HEK293 (cell line): ENCODE data around the gene CABP1.

ENCODE experiments used
- CTCF ChIA-PET: fragments of 350-600 bp; formaldehyde crosslinking; extraction: SDS; loops from one replicate; lab custom pipeline; 2021; ENCODE audit warnings: antibody characterized with exemption; lab: Yijun Ruan, JAX
- POLR2A ChIA-PET: fragments of 300-600 bp; formaldehyde crosslinking; extraction: SDS; loops from one replicate; lab custom pipeline; 2020; ENCODE audit warnings: antibody characterized with exemption, inconsistent platforms; lab: Yijun Ruan, JAX
- H3K27ac ChIP-seq: fragments of 200-500 bp; sonication (Bioruptor generic); 2 replicates; pipeline ENCODE4 v1.5.1; 2014; ENCODE audit warnings: low read depth, low read length, control low read depth, inconsistent platforms; ENCODE audit errors: extremely low read depth
- H3K36me3 ChIP-seq, 2 experiments: fragments of 200-500 bp in 1 of 2; sonication (Bioruptor generic) in 1 of 2; 1 replicate in 1 of 2; 2 replicates in 1 of 2; pipeline ENCODE4 v1.5.1; 2014 to 2017; ENCODE audit warnings: inconsistent platforms in 2 of 2, low read length in 2 of 2; ENCODE audit not compliant: control insufficient read depth in 2 of 2, insufficient read depth in 1 of 2
- H3K4me1 ChIP-seq: fragments of 200-500 bp; sonication (Bioruptor generic); 2 replicates; pipeline ENCODE4 v1.5.1; 2014; ENCODE audit warnings: mild to moderate bottlenecking, low read length, inconsistent platforms; ENCODE audit not compliant: control insufficient read depth, insufficient read depth
- H3K4me3 ChIP-seq: 2 replicates; pipeline ENCODE4 v1.5.1; 2011; ENCODE audit warnings: low read depth, mild to moderate bottlenecking, control low read depth, low read length, moderate library complexity
- H3K9me3 ChIP-seq: fragments of 200-500 bp; sonication (Bioruptor generic); 2 replicates; pipeline ENCODE4 v1.5.1; 2014; ENCODE audit warnings: low read depth, low read length, inconsistent platforms; ENCODE audit not compliant: control insufficient read depth, insufficient read depth
- GLI4 ChIP-seq: fragments of 450-650 bp; formaldehyde crosslinking; IDR thresholded peaks from 2 replicates; pipeline ENCODE4 v1.5.1; 2016; ENCODE audit warnings: missing biosample characterization, missing genetic modification characterization
- PRDM1 ChIP-seq: fragments of 450-650 bp; formaldehyde crosslinking; IDR thresholded peaks from 2 replicates; pipeline ENCODE4; 2016; ENCODE audit warnings: missing biosample characterization, missing genetic modification characterization
- TRIM28 ChIP-seq: IDR thresholded peaks from 2 replicates; pipeline ENCODE4 v1.6.1; 2011; ENCODE audit warnings: low read length, control low read depth, borderline replicate concordance
- WT1 ChIP-seq: fragments of 450-650 bp; formaldehyde crosslinking; IDR thresholded peaks from 2 replicates; pipeline ENCODE4 v1.5.1; 2016; ENCODE audit warnings: missing biosample characterization, missing genetic modification characterization
- ZBTB17 ChIP-seq: fragments of 450-650 bp; formaldehyde crosslinking; IDR thresholded peaks from 2 replicates; pipeline ENCODE4 v1.5.1; 2016; ENCODE audit warnings: missing biosample characterization, missing genetic modification characterization
- ZBTB21 ChIP-seq: fragments of 450-650 bp; formaldehyde crosslinking; IDR thresholded peaks from 2 replicates; pipeline ENCODE4 v1.5.1; 2017; ENCODE audit warnings: missing biosample characterization, missing genetic modification characterization
- ZBTB7A ChIP-seq: fragments of 450-650 bp; formaldehyde crosslinking; IDR thresholded peaks from 2 replicates; pipeline ENCODE4 v1.5.1; 2016; ENCODE audit warnings: low read depth, missing biosample characterization, missing genetic modification characterization
- ZFP37 ChIP-seq: fragments of 450-650 bp; formaldehyde crosslinking; IDR thresholded peaks from 2 replicates; pipeline ENCODE4 v1.5.1; 2016; ENCODE audit warnings: missing biosample characterization, missing genetic modification characterization
- ZNF121 ChIP-seq: fragments of 450-650 bp; formaldehyde crosslinking; IDR thresholded peaks from 2 replicates; pipeline ENCODE4 v1.5.1; 2016; ENCODE audit warnings: missing biosample characterization, missing genetic modification characterization
- ZNF184 ChIP-seq: fragments of 450-650 bp; IDR thresholded peaks from 2 replicates; pipeline ENCODE4 v1.5.1; 2018; ENCODE audit warnings: missing biosample characterization, mild to moderate bottlenecking, missing genetic modification characterization
- ZNF530 ChIP-seq: fragments of 450-650 bp; formaldehyde crosslinking; IDR thresholded peaks from 2 replicates; pipeline ENCODE4 v1.5.1; 2016; ENCODE audit warnings: low read depth, missing biosample characterization, missing genetic modification characterization
- TF ChIP-seq, protein P1 (sequence below): fragments of 450-650 bp; formaldehyde crosslinking; IDR thresholded peaks from 2 replicates; pipeline ENCODE4 v1.5.1; 2016; ENCODE audit warnings: missing biosample characterization, missing genetic modification characterization, borderline replicate concordance
- TF ChIP-seq, protein P2 (sequence below): fragments of 450-650 bp; formaldehyde crosslinking; IDR thresholded peaks from 2 replicates; pipeline ENCODE4 v1.5.1; 2017; ENCODE audit warnings: missing biosample characterization, missing genetic modification characterization
- TF ChIP-seq, protein P3 (sequence below): fragments of 450-650 bp; formaldehyde crosslinking; IDR thresholded peaks from 2 replicates; pipeline ENCODE4 v1.5.1; 2017; ENCODE audit warnings: missing biosample characterization, missing genetic modification characterization

The CABP1 gene

DNA sequence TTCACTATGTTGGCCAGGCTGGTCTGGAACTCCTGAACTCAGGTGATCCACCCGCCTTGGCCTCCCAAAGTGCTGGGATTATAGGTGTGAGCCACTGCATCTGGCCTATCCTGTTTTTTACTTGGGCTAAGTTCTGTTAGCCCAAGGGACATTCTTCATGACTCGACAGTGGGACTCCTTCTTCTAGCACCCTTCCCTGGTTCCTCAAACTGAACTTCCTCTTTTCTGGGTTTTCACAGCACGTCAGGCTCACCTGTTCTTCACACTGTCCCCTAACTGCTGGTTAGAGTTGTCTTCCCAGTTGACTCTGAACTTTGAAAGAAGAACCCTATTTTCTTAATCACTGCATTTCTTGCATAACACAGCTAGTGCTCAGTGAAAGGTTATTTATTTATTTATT, 22.5 kb downstream of the CABP1 start:
- Histone ChIP-seq H3K27ac (no peak overlapping the region), H3K4me1 (no peaks in the 10 kb centered on the region), H3K9me3 (no peaks in the 10 kb centered on the region), H3K36me3 (no peaks in the 10 kb centered on the region), H3K4me3 (no peak overlapping the region)
- POLR2A ChIA-PET: interaction anchor here (0.7 kb wide), 1 partner anchor 16 kb away, joined by 3 read pairs; no protein-coding TSS in a partner anchor
- TF ChIP-seq GLI4 (tag by site-specific recombination) (no peak), ZNF121 (tag by site-specific recombination) (no peak), ZFP37 (no peak), ZBTB17 (tag by site-specific recombination) (no peak), ZNF184 (no peak), ZNF530 (tag by site-specific recombination) (no peak), PRDM1 (tag by site-specific recombination) (no peak), ZBTB7A (tag by site-specific recombination) (no peak), ZBTB21 (tag by site-specific recombination) (no peak), WT1 (tag by site-specific recombination) (no peak), TRIM28 (no peak)
- TF ChIP-seq, protein P1, sequence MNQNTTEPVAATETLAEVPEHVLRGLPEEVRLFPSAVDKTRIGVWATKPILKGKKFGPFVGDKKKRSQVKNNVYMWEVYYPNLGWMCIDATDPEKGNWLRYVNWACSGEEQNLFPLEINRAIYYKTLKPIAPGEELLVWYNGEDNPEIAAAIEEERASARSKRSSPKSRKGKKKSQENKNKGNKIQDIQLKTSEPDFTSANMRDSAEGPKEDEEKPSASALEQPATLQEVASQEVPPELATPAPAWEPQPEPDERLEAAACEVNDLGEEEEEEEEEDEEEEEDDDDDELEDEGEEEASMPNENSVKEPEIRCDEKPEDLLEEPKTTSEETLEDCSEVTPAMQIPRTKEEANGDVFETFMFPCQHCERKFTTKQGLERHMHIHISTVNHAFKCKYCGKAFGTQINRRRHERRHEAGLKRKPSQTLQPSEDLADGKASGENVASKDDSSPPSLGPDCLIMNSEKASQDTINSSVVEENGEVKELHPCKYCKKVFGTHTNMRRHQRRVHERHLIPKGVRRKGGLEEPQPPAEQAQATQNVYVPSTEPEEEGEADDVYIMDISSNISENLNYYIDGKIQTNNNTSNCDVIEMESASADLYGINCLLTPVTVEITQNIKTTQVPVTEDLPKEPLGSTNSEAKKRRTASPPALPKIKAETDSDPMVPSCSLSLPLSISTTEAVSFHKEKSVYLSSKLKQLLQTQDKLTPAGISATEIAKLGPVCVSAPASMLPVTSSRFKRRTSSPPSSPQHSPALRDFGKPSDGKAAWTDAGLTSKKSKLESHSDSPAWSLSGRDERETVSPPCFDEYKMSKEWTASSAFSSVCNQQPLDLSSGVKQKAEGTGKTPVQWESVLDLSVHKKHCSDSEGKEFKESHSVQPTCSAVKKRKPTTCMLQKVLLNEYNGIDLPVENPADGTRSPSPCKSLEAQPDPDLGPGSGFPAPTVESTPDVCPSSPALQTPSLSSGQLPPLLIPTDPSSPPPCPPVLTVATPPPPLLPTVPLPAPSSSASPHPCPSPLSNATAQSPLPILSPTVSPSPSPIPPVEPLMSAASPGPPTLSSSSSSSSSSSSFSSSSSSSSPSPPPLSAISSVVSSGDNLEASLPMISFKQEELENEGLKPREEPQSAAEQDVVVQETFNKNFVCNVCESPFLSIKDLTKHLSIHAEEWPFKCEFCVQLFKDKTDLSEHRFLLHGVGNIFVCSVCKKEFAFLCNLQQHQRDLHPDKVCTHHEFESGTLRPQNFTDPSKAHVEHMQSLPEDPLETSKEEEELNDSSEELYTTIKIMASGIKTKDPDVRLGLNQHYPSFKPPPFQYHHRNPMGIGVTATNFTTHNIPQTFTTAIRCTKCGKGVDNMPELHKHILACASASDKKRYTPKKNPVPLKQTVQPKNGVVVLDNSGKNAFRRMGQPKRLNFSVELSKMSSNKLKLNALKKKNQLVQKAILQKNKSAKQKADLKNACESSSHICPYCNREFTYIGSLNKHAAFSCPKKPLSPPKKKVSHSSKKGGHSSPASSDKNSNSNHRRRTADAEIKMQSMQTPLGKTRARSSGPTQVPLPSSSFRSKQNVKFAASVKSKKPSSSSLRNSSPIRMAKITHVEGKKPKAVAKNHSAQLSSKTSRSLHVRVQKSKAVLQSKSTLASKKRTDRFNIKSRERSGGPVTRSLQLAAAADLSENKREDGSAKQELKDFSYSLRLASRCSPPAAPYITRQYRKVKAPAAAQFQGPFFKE (tag by site-specific recombination): no peak
- TF ChIP-seq, protein P2, sequence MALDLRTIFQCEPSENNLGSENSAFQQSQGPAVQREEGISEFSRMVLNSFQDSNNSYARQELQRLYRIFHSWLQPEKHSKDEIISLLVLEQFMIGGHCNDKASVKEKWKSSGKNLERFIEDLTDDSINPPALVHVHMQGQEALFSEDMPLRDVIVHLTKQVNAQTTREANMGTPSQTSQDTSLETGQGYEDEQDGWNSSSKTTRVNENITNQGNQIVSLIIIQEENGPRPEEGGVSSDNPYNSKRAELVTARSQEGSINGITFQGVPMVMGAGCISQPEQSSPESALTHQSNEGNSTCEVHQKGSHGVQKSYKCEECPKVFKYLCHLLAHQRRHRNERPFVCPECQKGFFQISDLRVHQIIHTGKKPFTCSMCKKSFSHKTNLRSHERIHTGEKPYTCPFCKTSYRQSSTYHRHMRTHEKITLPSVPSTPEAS (tag by site-specific recombination): no peak
- TF ChIP-seq, protein P3, sequence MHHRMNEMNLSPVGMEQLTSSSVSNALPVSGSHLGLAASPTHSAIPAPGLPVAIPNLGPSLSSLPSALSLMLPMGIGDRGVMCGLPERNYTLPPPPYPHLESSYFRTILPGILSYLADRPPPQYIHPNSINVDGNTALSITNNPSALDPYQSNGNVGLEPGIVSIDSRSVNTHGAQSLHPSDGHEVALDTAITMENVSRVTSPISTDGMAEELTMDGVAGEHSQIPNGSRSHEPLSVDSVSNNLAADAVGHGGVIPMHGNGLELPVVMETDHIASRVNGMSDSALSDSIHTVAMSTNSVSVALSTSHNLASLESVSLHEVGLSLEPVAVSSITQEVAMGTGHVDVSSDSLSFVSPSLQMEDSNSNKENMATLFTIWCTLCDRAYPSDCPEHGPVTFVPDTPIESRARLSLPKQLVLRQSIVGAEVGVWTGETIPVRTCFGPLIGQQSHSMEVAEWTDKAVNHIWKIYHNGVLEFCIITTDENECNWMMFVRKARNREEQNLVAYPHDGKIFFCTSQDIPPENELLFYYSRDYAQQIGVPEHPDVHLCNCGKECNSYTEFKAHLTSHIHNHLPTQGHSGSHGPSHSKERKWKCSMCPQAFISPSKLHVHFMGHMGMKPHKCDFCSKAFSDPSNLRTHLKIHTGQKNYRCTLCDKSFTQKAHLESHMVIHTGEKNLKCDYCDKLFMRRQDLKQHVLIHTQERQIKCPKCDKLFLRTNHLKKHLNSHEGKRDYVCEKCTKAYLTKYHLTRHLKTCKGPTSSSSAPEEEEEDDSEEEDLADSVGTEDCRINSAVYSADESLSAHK (tag by site-specific recombination): no peak
- CTCF ChIA-PET: interaction anchor here (1.7 to 3.0 kb wide), 2 partner anchors 10 to 13 kb away, joined by 4 to 19 read pairs; no protein-coding TSS in a partner anchor

DNA sequence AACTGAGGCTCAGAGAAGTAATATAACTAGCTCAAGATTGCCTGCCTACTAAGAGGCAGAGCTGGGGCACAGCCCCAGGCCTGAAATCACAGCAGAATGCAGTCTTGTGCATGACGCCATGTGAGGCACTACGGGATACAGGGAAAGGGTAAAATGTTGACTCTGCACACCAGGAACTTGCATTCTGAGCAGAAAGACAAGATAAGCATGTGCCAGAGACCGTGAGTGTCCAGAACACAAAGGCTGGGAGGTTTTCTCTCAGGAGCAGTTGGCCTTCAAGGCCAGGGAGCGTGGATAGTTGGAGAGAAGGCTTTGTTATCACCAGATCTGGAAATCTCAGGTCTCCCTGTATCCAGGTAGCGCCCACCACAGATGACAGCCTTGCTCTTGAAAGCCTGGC, 23.3 kb downstream of the CABP1 start:
- Histone ChIP-seq H3K4me3 (no peak overlapping the region), H3K4me1 (no peaks in the 10 kb centered on the region), H3K9me3 (no peaks in the 10 kb centered on the region), H3K36me3 (no peaks in the 10 kb centered on the region), H3K27ac (no peak overlapping the region)
- no peak for TF ChIP-seq ZNF530 (tag by site-specific recombination)
- ChIA-PET CTCF (interaction anchor here (1.7 to 3.0 kb wide), 2 partner anchors 11 to 14 kb away, joined by 4 to 19 read pairs; no protein-coding TSS in a partner anchor), POLR2A (no interaction called here)
